Measurements from ENCODE around the gene ANKRD6.

The ANKRD6 gene

DNA sequence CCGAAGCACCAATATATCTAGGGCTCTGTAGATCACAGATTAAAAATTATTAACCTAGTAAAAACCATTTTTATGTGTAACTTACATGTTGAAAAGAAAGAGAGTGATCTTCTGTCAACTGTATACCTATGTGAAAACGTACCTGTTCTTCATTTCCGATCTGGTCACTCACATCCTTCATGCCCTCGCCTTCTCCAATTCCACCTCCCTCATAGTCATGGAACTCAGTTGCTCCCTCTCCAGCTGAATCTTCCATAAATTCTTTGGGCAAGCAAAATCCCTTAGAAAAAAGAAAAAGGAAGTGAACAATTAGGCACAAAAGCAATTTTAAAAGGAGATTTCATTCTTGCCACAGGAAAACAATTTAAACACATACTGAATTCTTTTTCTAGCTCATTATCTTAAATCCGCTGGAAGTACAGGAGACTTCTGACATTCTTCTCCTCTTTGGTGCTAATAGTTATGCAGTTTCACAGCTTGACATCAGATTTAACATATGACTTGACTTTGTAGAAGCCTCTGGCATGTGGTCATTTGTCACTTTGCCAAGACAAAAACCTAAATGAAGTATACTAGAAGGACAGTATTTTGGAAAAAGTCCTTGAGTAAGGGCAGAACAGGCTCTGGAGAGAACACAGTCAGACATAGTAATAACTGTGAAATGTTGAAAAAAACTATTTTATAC lies 235.1 kb downstream of the ANKRD6 start:
- no peak overlapping the region for H3K4ac ChIP-seq (ENCODE audit: low read depth, low read length)
- H2BK15ac ChIP-seq (replicated peaks; ENCODE audit: low read depth) = no peak overlapping the region
- no CpG with 5 or more reads among the region's 5 CpGs for WGBS (ENCODE audit: extremely low coverage, insufficient coverage, low lambda C conversion rate)
- no peak overlapping the region for H3K56ac ChIP-seq (ENCODE audit: low read length)
- peaks cover 9% of the 10 kb centered on the region for H3K36me3 ChIP-seq (ENCODE audit: control insufficient read depth, insufficient read depth, low read length)
- H3K4me3 ChIP-seq (ENCODE audit: low read length) = no peak overlapping the region
- no peak overlapping the region for H4K5ac ChIP-seq (ENCODE audit: low read length)
- peak overlapping the region; percentile 16 for H2BK5ac ChIP-seq (ENCODE audit: low read length)
- H2AK5ac ChIP-seq (ENCODE audit: low read length) = no peak overlapping the region
- no peak overlapping the region for H2BK120ac ChIP-seq (ENCODE audit: low read depth, low read length)
- peak; percentile 94 for DNase-seq
- H3K79me2 ChIP-seq (ENCODE audit: control insufficient read depth, insufficient read depth, low read length) = no peaks in the 10 kb centered on the region
- no peak overlapping the region for H4K8ac ChIP-seq (ENCODE audit: low read depth, low read length)
- H3K23ac ChIP-seq (ENCODE audit: low read length) = no peak overlapping the region
- H3K4me2 ChIP-seq (ENCODE audit: low read length) = no peak overlapping the region
- no peak overlapping the region for H3K9ac ChIP-seq (ENCODE audit: low read length)
- no peaks in the 10 kb centered on the region for H3K79me1 ChIP-seq (ENCODE audit: low read length)
- no peak overlapping the region for H3K18ac ChIP-seq (ENCODE audit: low read length)
- no peaks in the 10 kb centered on the region for H3K27me3 ChIP-seq (ENCODE audit: insufficient read depth, low read length, poor library complexity)
- peak overlapping the region; percentile 85 for H3K27ac ChIP-seq (ENCODE audit: low read depth, low read length)
- H3K4me1 ChIP-seq (ENCODE audit: control insufficient read depth, low read depth, low read length) = peaks cover 3% of the 10 kb centered on the region

DNA sequence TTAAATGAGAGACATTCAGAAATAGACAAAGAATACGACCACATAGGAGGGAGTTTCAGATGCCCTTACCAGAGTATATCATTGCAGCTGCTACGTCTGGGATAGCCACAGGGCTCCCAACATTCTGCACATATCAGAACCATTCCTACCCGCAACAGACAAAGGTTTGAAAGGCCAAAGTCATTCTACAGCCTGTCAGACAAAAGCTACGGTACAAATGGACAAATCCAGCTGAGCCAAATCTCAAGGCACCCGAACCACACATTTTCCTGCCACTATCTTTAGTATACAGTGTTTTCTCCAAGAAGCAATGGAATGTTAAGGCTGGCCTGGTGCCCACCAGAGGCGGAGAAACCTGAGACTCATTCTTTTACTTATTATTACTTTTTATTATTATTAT lies 236.1 kb downstream of the ANKRD6 start:
- Histone ChIP-seq H2BK120ac (ENCODE audit: low read depth, low read length) (no peak overlapping the region), H2AK5ac (ENCODE audit: low read length) (no peak overlapping the region), H3K4me2 (ENCODE audit: low read length) (no peak overlapping the region), H2BK15ac (replicated peaks; ENCODE audit: low read depth) (no peak overlapping the region), H2BK5ac (ENCODE audit: low read length) (peak overlapping the region; percentile 70), H3K23ac (ENCODE audit: low read length) (no peak overlapping the region), H4K8ac (ENCODE audit: low read depth, low read length) (no peak overlapping the region), H4K5ac (ENCODE audit: low read length) (no peak overlapping the region), H3K36me3 (ENCODE audit: control insufficient read depth, insufficient read depth, low read length) (peaks cover 13% of the 10 kb centered on the region), H3K4ac (ENCODE audit: low read depth, low read length) (peak overlapping the region; percentile 79), H3K9ac (ENCODE audit: low read length) (no peak overlapping the region), H3K79me1 (ENCODE audit: low read length) (no peaks in the 10 kb centered on the region), H3K27me3 (ENCODE audit: insufficient read depth, low read length, poor library complexity) (no peaks in the 10 kb centered on the region), H3K4me3 (ENCODE audit: low read length) (no peak overlapping the region), H3K18ac (ENCODE audit: low read length) (peak overlapping the region; percentile 90), H3K56ac (ENCODE audit: low read length) (peak overlapping the region; percentile 18), H3K4me1 (ENCODE audit: control insufficient read depth, low read depth, low read length) (peaks cover 3% of the 10 kb centered on the region), H3K27ac (ENCODE audit: low read depth, low read length) (peak overlapping the region; percentile 92), H3K79me2 (ENCODE audit: control insufficient read depth, insufficient read depth, low read length) (no peaks in the 10 kb centered on the region)
- peak; percentile 23 for DNase-seq
- WGBS (ENCODE audit: extremely low coverage, insufficient coverage, low lambda C conversion rate) = no CpG with 5 or more reads among the region's 6 CpGs

DNA sequence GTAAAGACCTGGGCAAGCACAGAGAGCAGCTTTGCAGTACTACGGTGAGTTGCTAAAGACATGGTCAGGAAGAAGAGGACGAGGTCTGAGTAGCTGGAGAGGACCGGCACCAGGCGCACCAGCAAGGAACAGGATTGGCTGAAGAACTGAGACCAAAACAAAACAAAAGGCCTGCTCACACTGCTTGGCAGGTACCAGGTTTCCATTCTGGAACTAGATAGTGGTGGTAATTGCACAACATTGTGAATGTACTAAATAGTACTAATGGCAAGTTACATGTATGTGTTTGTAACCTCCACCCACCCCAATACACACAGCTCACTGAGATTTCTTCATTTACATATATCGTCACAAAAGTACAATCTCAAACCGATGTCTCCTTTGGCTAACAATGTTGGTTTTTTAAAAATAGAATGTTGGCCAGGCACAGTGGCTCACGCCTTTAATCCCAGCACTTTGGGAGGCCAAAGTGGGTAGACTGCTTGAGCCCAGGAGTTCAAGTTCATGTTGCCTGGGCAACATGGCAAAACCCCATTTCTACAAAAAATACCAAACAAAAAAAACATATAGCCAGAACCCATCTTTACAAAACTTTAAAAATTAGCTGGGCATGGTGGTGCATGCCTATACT lies 238.1 kb downstream of the ANKRD6 start:
- Histone ChIP-seq H3K4me1 (ENCODE audit: control insufficient read depth, low read depth, low read length) (peaks cover 3% of the 10 kb centered on the region), H2BK15ac (replicated peaks; ENCODE audit: low read depth) (no peak overlapping the region), H3K56ac (ENCODE audit: low read length) (no peak overlapping the region), H2BK5ac (ENCODE audit: low read length) (no peak overlapping the region), H2AK5ac (ENCODE audit: low read length) (no peak overlapping the region), H3K9ac (ENCODE audit: low read length) (no peak overlapping the region), H3K36me3 (ENCODE audit: control insufficient read depth, insufficient read depth, low read length) (peaks cover 23% of the 10 kb centered on the region), H3K27ac (ENCODE audit: low read depth, low read length) (no peak overlapping the region), H3K23ac (ENCODE audit: low read length) (no peak overlapping the region), H3K4me3 (ENCODE audit: low read length) (no peak overlapping the region), H3K79me2 (ENCODE audit: control insufficient read depth, insufficient read depth, low read length) (no peaks in the 10 kb centered on the region), H4K8ac (ENCODE audit: low read depth, low read length) (no peak overlapping the region), H3K4ac (ENCODE audit: low read depth, low read length) (no peak overlapping the region), H3K4me2 (ENCODE audit: low read length) (no peak overlapping the region), H3K18ac (ENCODE audit: low read length) (no peak overlapping the region), H3K27me3 (ENCODE audit: insufficient read depth, low read length, poor library complexity) (no peaks in the 10 kb centered on the region), H4K5ac (ENCODE audit: low read length) (no peak overlapping the region), H3K79me1 (ENCODE audit: low read length) (no peaks in the 10 kb centered on the region), H2BK120ac (ENCODE audit: low read depth, low read length) (peak overlapping the region; percentile 16)
- no peak for DNase-seq
- no CpG with 5 or more reads among the region's 7 CpGs for WGBS (ENCODE audit: extremely low coverage, insufficient coverage, low lambda C conversion rate)

DNA sequence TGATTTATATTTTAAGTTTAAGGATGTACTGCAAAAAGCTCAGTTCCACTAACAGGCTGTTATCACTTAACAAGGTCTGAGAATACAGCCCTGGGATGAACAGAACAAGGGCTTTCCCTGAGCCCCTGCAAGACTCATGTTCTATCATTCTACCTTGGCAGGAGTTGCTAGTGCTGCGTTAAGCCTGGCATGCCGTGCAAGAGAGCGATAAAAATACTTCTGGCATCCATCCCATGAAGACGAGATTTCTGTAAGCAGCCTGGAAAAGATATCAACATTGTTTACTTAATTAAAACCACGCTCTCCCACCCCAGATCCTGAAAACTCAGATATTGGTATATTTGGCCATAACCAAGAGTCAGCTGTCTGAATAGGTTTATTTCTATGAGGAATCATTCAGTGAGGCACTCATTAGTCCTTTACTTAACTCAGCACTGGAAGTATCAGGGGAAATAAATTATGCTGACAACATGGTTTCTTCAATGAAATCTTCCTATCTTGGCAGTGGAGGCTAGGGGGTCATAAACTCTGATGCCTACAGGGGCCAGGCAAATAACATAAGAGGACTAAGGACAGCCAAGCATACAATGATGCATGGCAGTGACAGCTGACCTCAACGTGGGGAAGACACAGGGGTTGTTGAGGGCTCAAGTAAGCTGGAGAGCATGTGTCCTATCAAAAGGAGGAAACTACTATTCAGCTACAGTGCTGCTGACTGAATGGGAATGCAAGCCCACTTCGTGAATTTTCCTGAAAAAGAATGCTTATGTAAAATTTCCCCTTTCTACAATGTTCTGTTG lies 243.2 kb downstream of the ANKRD6 start:
- H3K79me2 ChIP-seq (ENCODE audit: control insufficient read depth, insufficient read depth, low read length) = no peaks in the 10 kb centered on the region
- no peak overlapping the region for H2BK5ac ChIP-seq (ENCODE audit: low read length)
- no peak overlapping the region for H3K18ac ChIP-seq (ENCODE audit: low read length)
- no peaks in the 10 kb centered on the region for H3K79me1 ChIP-seq (ENCODE audit: low read length)
- H3K9ac ChIP-seq (ENCODE audit: low read length) = no peak overlapping the region
- H3K4me1 ChIP-seq (ENCODE audit: control insufficient read depth, low read depth, low read length) = peaks cover 3% of the 10 kb centered on the region
- H2BK120ac ChIP-seq (ENCODE audit: low read depth, low read length) = no peak overlapping the region
- H3K27me3 ChIP-seq (ENCODE audit: insufficient read depth, low read length, poor library complexity) = no peaks in the 10 kb centered on the region
- no peak overlapping the region for H3K27ac ChIP-seq (ENCODE audit: low read depth, low read length)
- no peak overlapping the region for H3K23ac ChIP-seq (ENCODE audit: low read length)
- peaks cover 35% of the 10 kb centered on the region for H3K36me3 ChIP-seq (ENCODE audit: control insufficient read depth, insufficient read depth, low read length)
- no peak overlapping the region for H3K56ac ChIP-seq (ENCODE audit: low read length)
- no peak overlapping the region for H3K4me3 ChIP-seq (ENCODE audit: low read length)
- no CpG with 5 or more reads among the region's 7 CpGs for WGBS (ENCODE audit: extremely low coverage, insufficient coverage, low lambda C conversion rate)
- no peak overlapping the region for H3K4me2 ChIP-seq (ENCODE audit: low read length)
- DNase-seq = no peak
- no peak overlapping the region for H2AK5ac ChIP-seq (ENCODE audit: low read length)
- H4K5ac ChIP-seq (ENCODE audit: low read length) = no peak overlapping the region
- H3K4ac ChIP-seq (ENCODE audit: low read depth, low read length) = no peak overlapping the region
- no peak overlapping the region for H2BK15ac ChIP-seq (replicated peaks; ENCODE audit: low read depth)
- H4K8ac ChIP-seq (ENCODE audit: low read depth, low read length) = no peak overlapping the region

DNA sequence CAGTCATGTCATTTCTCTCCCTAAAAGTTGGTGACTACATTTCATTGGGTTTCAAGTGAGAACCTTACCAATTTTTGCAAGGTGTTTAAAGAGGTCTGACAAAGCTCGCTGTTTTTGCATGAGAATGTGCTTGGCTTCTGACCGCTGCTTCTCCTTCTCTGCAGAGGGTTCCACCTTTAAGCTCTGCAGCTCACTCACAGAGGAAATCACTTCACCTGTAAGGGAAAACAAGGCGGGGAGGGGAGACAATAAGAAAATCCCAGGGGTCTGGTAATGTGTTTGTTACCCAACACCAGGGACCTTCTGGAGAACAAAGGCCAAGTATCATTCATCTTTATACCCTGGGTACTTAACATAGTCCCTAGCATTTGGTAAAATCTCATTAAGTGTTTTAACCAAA lies 245.6 kb downstream of the ANKRD6 start:
- Histone ChIP-seq H3K27ac (ENCODE audit: low read depth, low read length) (no peak overlapping the region), H3K56ac (ENCODE audit: low read length) (no peak overlapping the region), H3K36me3 (ENCODE audit: control insufficient read depth, insufficient read depth, low read length) (peaks cover 32% of the 10 kb centered on the region), H3K79me1 (ENCODE audit: low read length) (no peaks in the 10 kb centered on the region), H2BK15ac (replicated peaks; ENCODE audit: low read depth) (no peak overlapping the region), H3K79me2 (ENCODE audit: control insufficient read depth, insufficient read depth, low read length) (no peaks in the 10 kb centered on the region), H3K4me1 (ENCODE audit: control insufficient read depth, low read depth, low read length) (peaks cover 3% of the 10 kb centered on the region), H3K4me3 (ENCODE audit: low read length) (no peak overlapping the region), H4K8ac (ENCODE audit: low read depth, low read length) (no peak overlapping the region), H2BK5ac (ENCODE audit: low read length) (no peak overlapping the region), H3K18ac (ENCODE audit: low read length) (no peak overlapping the region), H3K23ac (ENCODE audit: low read length) (no peak overlapping the region), H3K4ac (ENCODE audit: low read depth, low read length) (no peak overlapping the region), H2BK120ac (ENCODE audit: low read depth, low read length) (no peak overlapping the region), H4K5ac (ENCODE audit: low read length) (no peak overlapping the region), H3K4me2 (ENCODE audit: low read length) (no peak overlapping the region), H3K9ac (ENCODE audit: low read length) (no peak overlapping the region), H3K27me3 (ENCODE audit: insufficient read depth, low read length, poor library complexity) (no peaks in the 10 kb centered on the region), H2AK5ac (ENCODE audit: low read length) (no peak overlapping the region)
- DNase-seq = peak; percentile 17
- WGBS (ENCODE audit: extremely low coverage, insufficient coverage, low lambda C conversion rate) = no CpG with 5 or more reads among the region's 3 CpGs
